Endothelial cell of hepatic sinusoid (primary cell): ENCODE data around the gene TLR9.

Experiments
- in situ Hi-C: cut with HindIII; loops from 2 replicates; pipeline ENCODE4 v1.10.0; 2017; ENCODE audit warnings: low sequenced_read_pairs

TLR9 gene

GRCh38 chr3:52225452-52226228, at the start of gene TLR9:
Gene TLR9 (minus strand): TSS chr3:52225645. CDS start chr3:52225529, 116 bp downstream.
- in situ Hi-C loops, result no loop called here

GRCh38 chr3:52274781-52275180, 49.3 kb upstream of the TLR9 start:
- in situ Hi-C loops, result loop anchor here (5.0 kb wide), 2 partner anchors 37 to 63 kb away; partner anchors contain the start of gene TWF2

- in situ Hi-C loops, result loop anchor here (5.0 kb wide), 1 partner anchor 36 kb away; the partner anchor contains the start of gene TWF2
These were observed 47.4 kb upstream of the TLR9 start for GRCh38 chr3:52272831-52273230.

GRCh38 chr3:52272172-52272571, 46.7 kb upstream of the TLR9 start:
- in situ Hi-C loops, result loop anchor here (5.0 kb wide), 1 partner anchor 35 kb away; the partner anchor contains the start of gene TWF2

- in situ Hi-C loops, result loop anchor here (5.0 kb wide), 1 partner anchor 33 kb away; the partner anchor contains the start of gene TWF2
These were observed 44.9 kb upstream of the TLR9 start for GRCh38 chr3:52270252-52270754.

GRCh38 chr3:52269776-52270175, 44.3 kb upstream of the TLR9 start:
- in situ Hi-C loops, result loop anchor here (5.0 kb wide), 1 partner anchor 32 kb away; the partner anchor contains the start of gene TWF2

GRCh38 chr3:52268036-52268435, 42.6 kb upstream of the TLR9 start:
- in situ Hi-C loops, result no loop called here

- in situ Hi-C loops, result no loop called here
These were observed 39.9 kb upstream of the TLR9 start for GRCh38 chr3:52265387-52265786.

GRCh38 chr3:52262447-52262846, 37.0 kb upstream of the TLR9 start:
- in situ Hi-C loops, result no loop called here

GRCh38 chr3:52259448-52259847, 34.0 kb upstream of the TLR9 start:
- in situ Hi-C loops, result no loop called here

GRCh38 chr3:52259035-52259434, 33.6 kb upstream of the TLR9 start:
- in situ Hi-C loops, result no loop called here

GRCh38 chr3:52257911-52258310, 32.5 kb upstream of the TLR9 start:
- in situ Hi-C loops, result no loop called here

GRCh38 chr3:52256622-52257021, 31.2 kb upstream of the TLR9 start:
- in situ Hi-C loops, result no loop called here

- in situ Hi-C loops, result no loop called here
These were observed 30.7 kb upstream of the TLR9 start for GRCh38 chr3:52256159-52256558.

GRCh38 chr3:52254608-52255007, 29.2 kb upstream of the TLR9 start:
- in situ Hi-C loops, result no loop called here

GRCh38 chr3:52253314-52254304, 28.2 kb upstream of the TLR9 start:
- in situ Hi-C loops, result no loop called here

GRCh38 chr3:52250122-52250521, 24.7 kb upstream of the TLR9 start:
- in situ Hi-C loops, result no loop called here

GRCh38 chr3:52249683-52250082, 24.2 kb upstream of the TLR9 start:
- in situ Hi-C loops, result no loop called here

- in situ Hi-C loops, result no loop called here
These were observed 23.5 kb upstream of the TLR9 start for GRCh38 chr3:52248816-52249547.

GRCh38 chr3:52248165-52248541, 22.7 kb upstream of the TLR9 start:
- in situ Hi-C loops, result no loop called here
